Endothelial cell (in vitro differentiated cells): ENCODE results near the gene NDUFV3. TPM values are rescaled to one million over a fixed set of nuclear protein-coding genes. Genes with fewer than 3 reads are reported as not detected.

Experiments
- DNase-seq: peaks from one replicate; pipeline ENCODE4 v3.0.0; 2021; ENCODE audit warnings: low spot score
- H3K27ac Mint-ChIP-seq: one replicate; pipeline ENCODE4 v1.8.0; 2021; ENCODE audit warnings: mixed read lengths, inconsistent platforms; ENCODE audit not compliant: unreplicated experiment
- H3K27me3 Mint-ChIP-seq: one replicate; pipeline ENCODE4 v1.8.0; 2021; ENCODE audit warnings: mild to moderate bottlenecking, moderate library complexity, mixed read lengths, inconsistent platforms; ENCODE audit not compliant: unreplicated experiment
- H3K36me3 Mint-ChIP-seq: one replicate; pipeline ENCODE4 v1.8.0; 2021; ENCODE audit warnings: mild to moderate bottlenecking, low read depth, mixed read lengths, inconsistent platforms; ENCODE audit not compliant: unreplicated experiment
- H3K4me1 Mint-ChIP-seq: one replicate; pipeline ENCODE4 v1.8.0; 2021; ENCODE audit warnings: mild to moderate bottlenecking, mixed read lengths, inconsistent platforms; ENCODE audit not compliant: unreplicated experiment
- H3K4me3 Mint-ChIP-seq: one replicate; pipeline ENCODE4 v1.8.0; 2021; ENCODE audit warnings: mild to moderate bottlenecking, mixed read lengths, inconsistent platforms; ENCODE audit not compliant: unreplicated experiment
- H3K9me3 Mint-ChIP-seq: one replicate; pipeline ENCODE4 v1.8.0; 2021; ENCODE audit warnings: mixed read lengths, inconsistent platforms; ENCODE audit not compliant: unreplicated experiment
- total RNA-seq: library from RNA; stranded (reverse); fragmentation: NEBNext Ultra II Directional; extraction: Animal tissue kit (Norgen Biotek cat#: 25700); gene quantifications from one replicate; pipeline ENCODE4 v1.2.1, GENCODE V29; 2021; ENCODE audit not compliant: unreplicated experiment
- TF ChIP-seq, protein P1 (sequence below): fragments of 200-600 bp; sonication (generic); IDR thresholded peaks from one replicate; pipeline ENCODE4 v1.5.0; 2021; ENCODE audit warnings: antibody characterized with exemption; ENCODE audit not compliant: unreplicated experiment

NDUFV3 gene
- total RNA-seq, 1 donor from 2014 or later, result 28.1 TPM

- Mint-ChIP-seq H3K36me3 (peaks cover 5% of the 10 kb centered on the region), H3K9me3 (no peaks in the 10 kb centered on the region), H3K27me3 (no peaks in the 10 kb centered on the region), H3K4me3 (no peak overlapping the region), H3K27ac (no peak overlapping the region), H3K4me1 (no peaks in the 10 kb centered on the region)
- DNase-seq, result no peak
- TF ChIP-seq, protein P1, sequence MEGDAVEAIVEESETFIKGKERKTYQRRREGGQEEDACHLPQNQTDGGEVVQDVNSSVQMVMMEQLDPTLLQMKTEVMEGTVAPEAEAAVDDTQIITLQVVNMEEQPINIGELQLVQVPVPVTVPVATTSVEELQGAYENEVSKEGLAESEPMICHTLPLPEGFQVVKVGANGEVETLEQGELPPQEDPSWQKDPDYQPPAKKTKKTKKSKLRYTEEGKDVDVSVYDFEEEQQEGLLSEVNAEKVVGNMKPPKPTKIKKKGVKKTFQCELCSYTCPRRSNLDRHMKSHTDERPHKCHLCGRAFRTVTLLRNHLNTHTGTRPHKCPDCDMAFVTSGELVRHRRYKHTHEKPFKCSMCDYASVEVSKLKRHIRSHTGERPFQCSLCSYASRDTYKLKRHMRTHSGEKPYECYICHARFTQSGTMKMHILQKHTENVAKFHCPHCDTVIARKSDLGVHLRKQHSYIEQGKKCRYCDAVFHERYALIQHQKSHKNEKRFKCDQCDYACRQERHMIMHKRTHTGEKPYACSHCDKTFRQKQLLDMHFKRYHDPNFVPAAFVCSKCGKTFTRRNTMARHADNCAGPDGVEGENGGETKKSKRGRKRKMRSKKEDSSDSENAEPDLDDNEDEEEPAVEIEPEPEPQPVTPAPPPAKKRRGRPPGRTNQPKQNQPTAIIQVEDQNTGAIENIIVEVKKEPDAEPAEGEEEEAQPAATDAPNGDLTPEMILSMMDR, result no peak
These were observed 20.4 kb downstream of the NDUFV3 start for GRCh38 chr21:42913476-42913875.

DNA sequence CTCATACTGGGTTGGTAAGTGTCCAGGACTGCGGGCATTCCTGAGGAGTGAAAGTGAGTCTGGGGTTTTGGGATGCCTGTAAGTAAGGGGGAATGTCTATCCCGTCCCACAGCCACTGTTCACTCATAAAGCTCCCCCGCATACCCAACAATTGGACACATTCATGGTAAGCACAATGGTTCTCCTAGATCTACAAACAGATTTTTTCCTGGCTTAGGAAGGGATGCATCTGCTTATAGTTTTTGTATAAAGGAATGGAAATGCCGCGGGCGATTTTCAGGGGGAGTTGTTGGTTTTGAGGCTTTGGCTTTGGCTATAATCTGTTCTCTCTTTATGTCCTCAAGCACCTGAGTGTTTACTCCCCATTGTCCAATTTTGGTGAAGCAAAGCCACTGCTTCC is 25.2 kb downstream of the NDUFV3 start:
- DNase-seq, result no peak
- Mint-ChIP-seq H3K4me3 (no peak overlapping the region), H3K9me3 (no peaks in the 10 kb centered on the region), H3K27ac (no peak overlapping the region), H3K36me3 (peaks cover 11% of the 10 kb centered on the region), H3K4me1 (peaks cover 5% of the 10 kb centered on the region), H3K27me3 (no peaks in the 10 kb centered on the region)
- TF ChIP-seq, protein P1, result no peak

- Mint-ChIP-seq H3K4me3 (no peak overlapping the region), H3K9me3 (no peaks in the 10 kb centered on the region), H3K27ac (no peak overlapping the region), H3K27me3 (peaks cover 3% of the 10 kb centered on the region), H3K36me3 (peaks cover 13% of the 10 kb centered on the region), H3K4me1 (peaks cover 19% of the 10 kb centered on the region)
- TF ChIP-seq, protein P1, result no peak
- DNase-seq, result no peak
These were observed 28.8 kb downstream of the NDUFV3 start for GRCh38 chr21:42921927-42922326.

DNA sequence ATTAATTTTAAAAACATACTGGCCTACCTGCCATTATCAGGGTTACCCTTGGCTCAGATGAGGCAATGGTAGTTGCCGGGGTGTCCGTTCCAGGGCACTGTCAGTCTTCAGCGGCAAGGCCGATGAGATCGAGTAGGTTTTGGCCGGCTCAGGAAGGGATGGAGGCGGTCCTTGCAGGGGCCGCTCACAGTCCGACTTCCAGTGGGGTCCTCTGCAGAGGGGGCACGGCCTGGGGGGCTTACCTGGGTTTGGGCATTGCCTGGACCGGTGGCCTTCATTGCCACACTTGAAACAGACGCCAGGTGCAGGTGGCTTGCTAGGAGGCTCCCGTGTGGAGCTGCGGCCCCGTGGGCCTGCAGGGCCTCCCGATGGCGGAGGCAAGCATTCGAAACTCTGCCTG is 29.8 kb downstream of the NDUFV3 start:
- Mint-ChIP-seq H3K9me3 (no peaks in the 10 kb centered on the region), H3K36me3 (peaks cover 13% of the 10 kb centered on the region), H3K4me3 (no peak overlapping the region), H3K27me3 (peaks cover 3% of the 10 kb centered on the region), H3K4me1 (peaks cover 19% of the 10 kb centered on the region), H3K27ac (no peak overlapping the region)
- no peak for DNase-seq
- TF ChIP-seq, protein P1, result no peak

- TF ChIP-seq, protein P1, result peak; percentile 63
- peak; percentile 72 for DNase-seq
- peaks cover 9% of the 10 kb centered on the region for H3K36me3 Mint-ChIP-seq
- H3K27ac Mint-ChIP-seq, result peak overlapping the region; percentile 93
- peaks cover 3% of the 10 kb centered on the region for H3K27me3 Mint-ChIP-seq
- H3K4me3 Mint-ChIP-seq, result peak overlapping the region; percentile 82
- H3K4me1 Mint-ChIP-seq, result peaks cover 19% of the 10 kb centered on the region
- H3K9me3 Mint-ChIP-seq, result no peaks in the 10 kb centered on the region
These were observed 30.7 kb downstream of the NDUFV3 start for GRCh38 chr21:42923553-42924432.
